ENCODE results near the gene COL4A4.

The COL4A4 gene

GRCh38 chr2:227010433-227010832, 153.6 kb downstream of the COL4A4 start:
- DNase-seq (ENCODE audit: low read depth): peak; percentile 21
- TF ChIP-seq CTCF (IDR thresholded peaks at IDR 0.05; ENCODE audit: low read length, missing control alignments): no peak
- H3K4me3 ChIP-seq (replicated peaks; ENCODE audit: low read depth, low read length): no peak overlapping the region

- H3K4me3 ChIP-seq (replicated peaks; ENCODE audit: low read depth, low read length): no peak overlapping the region
- no peak for TF ChIP-seq CTCF (IDR thresholded peaks at IDR 0.05; ENCODE audit: low read length, missing control alignments)
- no peak for DNase-seq (ENCODE audit: low read depth)
These were observed 156.1 kb downstream of the COL4A4 start for GRCh38 chr2:227007940-227008339.

DNA sequence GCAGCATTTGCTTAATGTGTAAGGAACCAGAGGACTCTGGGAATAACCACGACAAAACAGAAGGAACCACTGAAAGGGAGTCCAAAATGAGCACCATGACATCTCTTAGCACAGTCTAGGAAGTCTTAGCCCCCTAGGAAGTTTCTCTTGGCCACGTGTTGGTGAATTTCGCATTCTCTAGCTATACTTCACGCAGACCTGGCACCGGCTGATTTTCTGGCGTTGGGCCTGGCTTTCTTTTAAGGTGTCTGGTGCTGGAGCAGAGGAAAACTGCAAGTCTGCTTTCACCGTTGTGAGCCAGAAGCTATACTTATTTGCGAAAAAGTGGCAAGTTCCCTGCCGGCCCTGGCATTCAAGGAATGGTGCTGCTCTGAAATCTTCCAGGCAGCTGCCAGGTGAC, 156.9 kb downstream of the COL4A4 start:
- DNase-seq (ENCODE audit: low read depth): no peak
- no peak for TF ChIP-seq CTCF (IDR thresholded peaks at IDR 0.05; ENCODE audit: low read length, missing control alignments)
- H3K4me3 ChIP-seq (replicated peaks; ENCODE audit: low read depth, low read length): no peak overlapping the region

- H3K4me3 ChIP-seq (replicated peaks; ENCODE audit: low read depth, low read length): no peak overlapping the region
- TF ChIP-seq CTCF (IDR thresholded peaks at IDR 0.05; ENCODE audit: low read length, missing control alignments): no peak
- no peak for DNase-seq (ENCODE audit: low read depth)
These were observed 157.7 kb downstream of the COL4A4 start for GRCh38 chr2:227006189-227006897.

DNA sequence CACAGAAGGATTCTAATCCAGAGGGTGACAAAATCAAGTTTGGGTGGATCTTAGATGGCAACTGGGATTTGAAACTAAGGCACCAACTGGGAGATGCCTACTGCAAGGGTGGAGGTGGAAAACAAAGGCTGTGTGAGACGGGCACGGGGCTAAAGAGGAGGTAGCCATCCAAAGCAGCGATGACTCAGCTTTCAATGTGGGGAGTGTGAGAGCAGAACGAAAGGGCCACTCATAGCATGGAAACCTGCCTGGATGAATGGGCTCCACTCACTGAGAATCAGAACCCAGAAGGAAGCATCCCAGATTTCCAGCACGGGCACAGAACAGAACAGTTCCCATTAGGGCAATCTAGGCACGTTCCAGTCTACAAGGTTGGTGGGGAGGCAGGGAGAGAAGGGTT, 159.5 kb downstream of the COL4A4 start:
- TF ChIP-seq CTCF (IDR thresholded peaks at IDR 0.05; ENCODE audit: low read length, missing control alignments): no peak
- H3K4me3 ChIP-seq (replicated peaks; ENCODE audit: low read depth, low read length): no peak overlapping the region
- no peak for DNase-seq (ENCODE audit: low read depth)

GRCh38 chr2:227000123-227000522, 163.9 kb downstream of the COL4A4 start:
- no peak for TF ChIP-seq CTCF (IDR thresholded peaks at IDR 0.05; ENCODE audit: low read length, missing control alignments)
- H3K4me3 ChIP-seq (replicated peaks; ENCODE audit: low read depth, low read length): no peak overlapping the region

GRCh38 chr2:226999661-227000060, 164.3 kb downstream of the COL4A4 start:
- no peak for TF ChIP-seq CTCF (IDR thresholded peaks at IDR 0.05; ENCODE audit: low read length, missing control alignments)
- peak; percentile 44 for DNase-seq (ENCODE audit: low read depth)
- no peak overlapping the region for H3K4me3 ChIP-seq (replicated peaks; ENCODE audit: low read depth, low read length)

More at GRCh38 chr2:227000123-227000522, 163.9 kb downstream of the COL4A4 start:
- no peak for DNase-seq (ENCODE audit: low read depth)

All from fibroblast of pulmonary artery (primary cell).